Stimulated activated CD8-positive, alpha-beta memory T cell treated with anti-CD3 and anti-CD28 coated beads, Interleukin-12 subunit alpha, Interleukin-12 subunit beta, amount 100 ng/mL, for 4 hours (primary cell): ENCODE data around the gene ARFGEF3.
A peak's percentile ranks its signal among the peaks of the same experiment; 100 is the strongest.
"Not testable (repeated sequence)": the region's sequence is repeated elsewhere in the genome, so short reads cannot be mapped to it uniquely, and the experiment has no call there.

Source experiments
- DNase-seq: peaks from one replicate; pipeline ENCODE4 v3.0.0-alpha.2; 2020; ENCODE audit warnings: low read depth

The ARFGEF3 gene

GRCh38 chr6:138272533-138273315, 111.0 kb downstream of the ARFGEF3 start:
- no peak for DNase-seq

- no peak for DNase-seq
Measured at GRCh38 chr6:138275976-138276375, 114.2 kb downstream of the ARFGEF3 start.

GRCh38 chr6:138277835-138278234, 116.1 kb downstream of the ARFGEF3 start:
- no peak for DNase-seq

- DNase-seq: no peak
Measured at GRCh38 chr6:138278326-138278725, 116.6 kb downstream of the ARFGEF3 start.

GRCh38 chr6:138285800-138286199, 124.1 kb downstream of the ARFGEF3 start:
- DNase-seq: no peak

GRCh38 chr6:138286698-138287097, 125.0 kb downstream of the ARFGEF3 start:
- DNase-seq: no peak

- DNase-seq: peak; percentile 4
Measured at GRCh38 chr6:138287144-138287955, 125.6 kb downstream of the ARFGEF3 start.

- not testable (repeated sequence) for DNase-seq
Measured at GRCh38 chr6:138288428-138289085, 126.8 kb downstream of the ARFGEF3 start.

GRCh38 chr6:138289739-138290138, 128.0 kb downstream of the ARFGEF3 start:
- no peak for DNase-seq

GRCh38 chr6:138290423-138290962, 128.8 kb downstream of the ARFGEF3 start:
- DNase-seq: no peak

GRCh38 chr6:138291036-138291848, 129.5 kb downstream of the ARFGEF3 start:
- no peak for DNase-seq

GRCh38 chr6:138291849-138292181, 130.1 kb downstream of the ARFGEF3 start:
- no peak for DNase-seq

- no peak for DNase-seq
Measured at GRCh38 chr6:138292482-138292881, 130.7 kb downstream of the ARFGEF3 start.

GRCh38 chr6:138293428-138294395, 132.0 kb downstream of the ARFGEF3 start:
- no peak for DNase-seq

GRCh38 chr6:138296381-138296780, 134.6 kb downstream of the ARFGEF3 start:
- DNase-seq: no peak

- DNase-seq: no peak
Measured at GRCh38 chr6:138296786-138297185, 135.0 kb downstream of the ARFGEF3 start.

GRCh38 chr6:138297761-138298298, 136.1 kb downstream of the ARFGEF3 start:
- DNase-seq: no peak

GRCh38 chr6:138300469-138300868, 138.7 kb downstream of the ARFGEF3 start:
- DNase-seq: no peak

GRCh38 chr6:138302554-138302953, 140.8 kb downstream of the ARFGEF3 start:
- DNase-seq: no peak

GRCh38 chr6:138307352-138307751, 145.6 kb downstream of the ARFGEF3 start:
- DNase-seq: no peak
